PC-9 (cell line): ENCODE data around the gene CWC22. TPM values are rescaled to one million over a fixed set of nuclear protein-coding genes. Genes with fewer than 3 reads are reported as not detected.

ENCODE experiments used
- BruUV-seq: library from RNA; stranded (reverse); fragments of 400-500 nt; replicated peaks from 2 replicates; lab custom pipeline; 2021; lab: Mats Ljungman, UMichigan
- CTCF ChIA-PET: fragments of 300-600 bp; sonication (Branson Sonifier 250); formaldehyde crosslinking; loops from one replicate; lab custom pipeline; 2022; ENCODE audit warnings: antibody characterized with exemption; lab: Charles Lee
- POLR2A ChIA-PET: fragments of 300-600 bp; sonication (Branson Sonifier 250); formaldehyde crosslinking; loops from one replicate; lab custom pipeline; 2022; ENCODE audit warnings: antibody characterized with exemption; ENCODE audit not compliant: unreplicated experiment; lab: Charles Lee
- DNase-seq, 2 experiments: peaks; one replicate each; pipeline versions ENCODE4 v3.0.0 to v3.0.0-alpha.2; 2015 to 2022; ENCODE audit warnings: mixed read lengths in 1 of 2
- H2AFZ ChIP-seq: fragments of 200-600 bp; sonication (generic); 2 replicates; pipeline ENCODE4 v1.8.1; 2017; ENCODE audit warnings: antibody characterized with exemption
- H3F3A ChIP-seq: fragments of 200-600 bp; sonication (generic); 2 replicates; pipeline ENCODE4 v1.8.1; 2017; ENCODE audit warnings: antibody characterized with exemption, mild to moderate bottlenecking, low read depth; ENCODE audit not compliant: insufficient read depth
- H3K27ac ChIP-seq: fragments of 200-600 bp; sonication (generic); 2 replicates; pipeline ENCODE4 v1.6.1; 2016; ENCODE audit warnings: mixed run types
- H3K27me3 ChIP-seq: fragments of 200-600 bp; sonication (generic); 2 replicates; pipeline ENCODE4 v1.6.1; 2016; ENCODE audit warnings: low read depth, mixed run types; ENCODE audit not compliant: insufficient read depth
- H3K36me3 ChIP-seq: fragments of 200-600 bp; sonication (generic); 2 replicates; pipeline ENCODE4 v1.6.1; 2016; ENCODE audit warnings: low read depth, mixed run types
- H3K4me1 ChIP-seq: fragments of 200-600 bp; sonication (generic); replicated peaks from 2 replicates; pipeline ENCODE4 v1.6.1; 2016; ENCODE audit warnings: mixed run types; ENCODE audit not compliant: insufficient read depth
- H3K4me2 ChIP-seq: fragments of 200-600 bp; sonication (generic); 2 replicates; pipeline ENCODE4 v1.6.1; 2017; ENCODE audit warnings: mixed run types
- H3K4me3 ChIP-seq: fragments of 200-600 bp; sonication (generic); 2 replicates; pipeline ENCODE4 v1.6.1; 2016; ENCODE audit warnings: mixed run types
- H3K79me2 ChIP-seq: fragments of 200-600 bp; sonication (generic); 2 replicates; pipeline ENCODE4 v1.6.1; 2017; ENCODE audit warnings: low read depth, mixed run types
- H3K9me2 ChIP-seq: fragments of 200-600 bp; sonication (generic); 2 replicates; pipeline ENCODE4 v1.8.1; 2017; ENCODE audit warnings: mild to moderate bottlenecking; ENCODE audit not compliant: insufficient read depth
- H3K9me3 ChIP-seq: fragments of 200-600 bp; sonication (generic); 2 replicates; pipeline ENCODE4 v1.8.1; 2016; ENCODE audit warnings: low read depth; ENCODE audit not compliant: insufficient read depth
- H4K20me1 ChIP-seq: fragments of 200-600 bp; sonication (generic); 2 replicates; pipeline ENCODE4 v1.8.1; 2017; ENCODE audit not compliant: insufficient read depth
- EZH2 ChIP-seq: fragments of 200-600 bp; sonication (generic); IDR thresholded peaks from 2 replicates; pipeline ENCODE4 v1.8.0; 2017; ENCODE audit warnings: antibody characterized with exemption, low read depth
- intact Hi-C: fragments of 100-400 bp; cut with micrococcal nuclease; formaldehyde crosslinking; loops from one replicate; pipeline ENCODE4 v1.10.0; 2022; ENCODE audit not compliant: unreplicated experiment
- total RNA-seq: library from RNA; stranded (reverse); gene quantifications from 2 replicates; pipeline ENCODE4 v1.2.3, GENCODE V29; 2021
- TF ChIP-seq, protein P1 (sequence below): fragments of 200-600 bp; sonication (generic); conservative IDR thresholded peaks from 2 replicates; pipeline ENCODE4 v1.6.1; 2017; ENCODE audit warnings: mixed run types, antibody characterized with exemption, mild to moderate bottlenecking, moderate library complexity

The CWC22 gene
- total RNA-seq, 1 experiment from 2014 or later = 35.2 TPM

GRCh38 chr2:179951680-179952079 lies 55.4 kb downstream of the CWC22 start:
- no TSS peak for BruUV-seq
- DNase-seq = no peak
- Histone ChIP-seq H2AFZ (no peak overlapping the region), H3K27me3 (no peaks in the 10 kb centered on the region), H3K27ac (no peak overlapping the region), H3K36me3 (peaks cover 81% of the 10 kb centered on the region), H3K4me2 (no peak overlapping the region), H3K9me2 (no peaks in the 10 kb centered on the region), H3K4me1 (peaks cover 12% of the 10 kb centered on the region; the same call in 1 of the 2 replicates), H3K9me3 (no peaks in the 10 kb centered on the region), H4K20me1 (no peaks in the 10 kb centered on the region), H3K79me2 (no peaks in the 10 kb centered on the region), H3F3A (peaks cover 7% of the 10 kb centered on the region; the same call in 1 of the 2 replicates), H3K4me3 (no peak overlapping the region)
- intact Hi-C loops = no loop called here
- POLR2A ChIA-PET = no interaction called here
- CTCF ChIA-PET = no interaction called here
- TF ChIP-seq, protein P1, sequence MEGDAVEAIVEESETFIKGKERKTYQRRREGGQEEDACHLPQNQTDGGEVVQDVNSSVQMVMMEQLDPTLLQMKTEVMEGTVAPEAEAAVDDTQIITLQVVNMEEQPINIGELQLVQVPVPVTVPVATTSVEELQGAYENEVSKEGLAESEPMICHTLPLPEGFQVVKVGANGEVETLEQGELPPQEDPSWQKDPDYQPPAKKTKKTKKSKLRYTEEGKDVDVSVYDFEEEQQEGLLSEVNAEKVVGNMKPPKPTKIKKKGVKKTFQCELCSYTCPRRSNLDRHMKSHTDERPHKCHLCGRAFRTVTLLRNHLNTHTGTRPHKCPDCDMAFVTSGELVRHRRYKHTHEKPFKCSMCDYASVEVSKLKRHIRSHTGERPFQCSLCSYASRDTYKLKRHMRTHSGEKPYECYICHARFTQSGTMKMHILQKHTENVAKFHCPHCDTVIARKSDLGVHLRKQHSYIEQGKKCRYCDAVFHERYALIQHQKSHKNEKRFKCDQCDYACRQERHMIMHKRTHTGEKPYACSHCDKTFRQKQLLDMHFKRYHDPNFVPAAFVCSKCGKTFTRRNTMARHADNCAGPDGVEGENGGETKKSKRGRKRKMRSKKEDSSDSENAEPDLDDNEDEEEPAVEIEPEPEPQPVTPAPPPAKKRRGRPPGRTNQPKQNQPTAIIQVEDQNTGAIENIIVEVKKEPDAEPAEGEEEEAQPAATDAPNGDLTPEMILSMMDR = no peak
- TF ChIP-seq EZH2 = no peak

DNA sequence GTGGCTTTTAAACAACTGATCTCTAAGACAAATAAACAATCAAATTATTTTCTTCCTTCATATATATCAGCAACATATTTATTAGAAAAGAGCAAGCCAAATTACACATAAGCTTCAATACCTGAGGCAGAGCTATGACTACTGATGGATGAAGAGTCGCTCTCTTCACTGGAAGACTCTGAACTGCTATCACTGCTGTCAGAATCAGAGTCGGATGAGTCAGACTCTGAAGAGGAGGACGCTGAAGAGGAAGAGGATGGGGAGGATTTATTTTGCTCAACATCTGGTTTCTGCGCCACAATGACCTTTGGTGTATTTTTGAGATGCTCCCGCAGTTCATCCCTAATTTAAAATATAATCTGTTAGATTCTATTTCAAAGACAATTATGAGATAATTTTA lies 56.7 kb downstream of the CWC22 start:
- no peak for DNase-seq
- peaks cover 84% of the 10 kb centered on the region for H3K36me3 ChIP-seq

DNA sequence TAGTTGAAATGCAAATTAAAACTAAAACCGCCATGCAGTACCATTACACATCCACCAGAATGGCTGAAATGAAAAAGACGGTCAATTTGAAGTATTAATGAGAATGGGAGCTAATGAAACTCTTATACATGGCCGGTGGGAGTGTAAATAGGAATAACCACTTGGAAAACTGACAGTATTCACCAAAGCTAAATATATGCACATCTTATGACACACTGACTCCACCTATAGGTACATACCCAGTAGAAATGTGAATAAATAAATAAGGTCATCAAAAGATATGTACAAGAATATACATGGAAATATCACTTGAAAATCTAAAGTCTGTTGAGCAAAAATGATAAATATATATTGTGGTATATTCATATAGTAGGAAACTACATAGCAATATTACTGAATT lies 57.7 kb downstream of the CWC22 start:
- H3K4me1 ChIP-seq = peaks cover 7% of the 10 kb centered on the region; the same call in 1 of the 2 replicates
- H3K27ac ChIP-seq = no peak overlapping the region
- CTCF ChIA-PET = no interaction called here
- H3K4me2 ChIP-seq = no peak overlapping the region
- no peaks in the 10 kb centered on the region for H3K79me2 ChIP-seq
- H3K9me3 ChIP-seq = no peaks in the 10 kb centered on the region
- no peak overlapping the region for H3K4me3 ChIP-seq
- BruUV-seq = no TSS peak
- DNase-seq = no peak
- no peaks in the 10 kb centered on the region for H4K20me1 ChIP-seq
- POLR2A ChIA-PET = no interaction called here
- peaks cover 83% of the 10 kb centered on the region for H3K36me3 ChIP-seq
- no peak for TF ChIP-seq EZH2
- TF ChIP-seq, protein P1 = no peak
- intact Hi-C loops = loop anchor here (5.0 kb wide), 1 partner anchor 33 kb away; no protein-coding TSS in a partner anchor
- H2AFZ ChIP-seq = no peak overlapping the region
- H3K27me3 ChIP-seq = no peaks in the 10 kb centered on the region
- H3K9me2 ChIP-seq = no peaks in the 10 kb centered on the region
- peaks cover 2% of the 10 kb centered on the region; the same call in 1 of the 2 replicates for H3F3A ChIP-seq

More for the DNA sequence above, 56.7 kb downstream of the CWC22 start:
- Histone ChIP-seq H4K20me1 (no peaks in the 10 kb centered on the region), H3K4me2 (no peak overlapping the region), H3F3A (peaks cover 7% of the 10 kb centered on the region; the same call in 1 of the 2 replicates), H3K9me2 (no peaks in the 10 kb centered on the region), H3K79me2 (no peaks in the 10 kb centered on the region), H3K27me3 (no peaks in the 10 kb centered on the region), H3K27ac (no peak overlapping the region), H3K9me3 (no peaks in the 10 kb centered on the region), H3K4me3 (no peak overlapping the region), H3K4me1 (peaks cover 12% of the 10 kb centered on the region; the same call in 1 of the 2 replicates), H2AFZ (no peak overlapping the region)
- POLR2A ChIA-PET = no interaction called here
- CTCF ChIA-PET = no interaction called here
- BruUV-seq = no TSS peak
- intact Hi-C loops = no loop called here
- TF ChIP-seq, protein P1 = no peak
